Measurements from ENCODE around the gene TEX28.

Gene TEX28

DNA sequence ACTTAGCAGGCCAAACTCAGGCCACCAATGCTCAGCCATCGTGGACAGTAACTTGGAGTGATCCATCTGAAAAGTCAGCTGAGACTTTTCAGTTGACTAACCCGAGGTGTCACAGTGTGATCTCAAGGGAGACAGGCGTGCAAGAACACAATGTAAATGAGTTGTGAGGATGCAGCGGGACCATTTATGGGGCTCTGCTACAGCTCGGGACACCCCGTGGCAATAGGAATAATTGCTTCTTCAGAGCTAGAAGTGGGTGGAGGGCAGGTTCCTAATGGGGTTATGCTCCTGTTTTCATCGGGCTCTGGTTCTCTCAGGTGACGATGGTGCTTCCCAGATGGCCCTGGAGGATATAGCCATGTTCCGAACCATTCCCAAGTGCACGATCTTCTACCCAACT lies 28.0 kb upstream of the TEX28 start:
- no peak for DNase-seq
- no peaks in the 10 kb centered on the region for H3K27me3 Mint-ChIP-seq
- peaks cover 33% of the 10 kb centered on the region in 2 donors for H3K4me1 Mint-ChIP-seq (ENCODE audit: low read depth in 2 of 2)
- no peak for ATAC-seq (replicated peaks)
- no peaks in the 10 kb centered on the region for H3K9me3 Mint-ChIP-seq
- H3K4me3 Mint-ChIP-seq = no peak overlapping the region
- no peak overlapping the region for H3K27ac Mint-ChIP-seq
- no peaks in the 10 kb centered on the region for H3K36me3 Mint-ChIP-seq (ENCODE audit: insufficient read depth)

DNA sequence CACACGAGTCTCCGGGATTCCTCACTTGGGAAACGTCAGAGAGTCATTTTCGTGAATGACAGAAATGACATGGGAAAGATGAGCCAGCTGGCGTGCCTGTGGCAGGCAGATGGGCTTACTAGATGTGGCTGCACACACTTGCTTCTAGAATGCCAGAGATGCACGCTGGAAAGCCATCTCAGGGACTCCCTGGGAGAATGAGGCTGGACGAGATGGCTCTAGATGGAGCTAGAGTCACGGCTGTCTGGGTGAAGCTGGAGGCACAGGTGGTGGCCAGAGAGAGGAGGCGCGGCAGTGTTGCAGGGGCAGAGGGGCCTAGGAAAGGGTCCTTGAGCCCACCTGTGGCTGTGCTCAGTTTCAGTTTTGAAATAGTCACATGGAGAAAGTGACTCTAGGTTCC lies 26.7 kb upstream of the TEX28 start:
- Mint-ChIP-seq H3K4me1 (ENCODE audit: low read depth in 2 of 2) (peaks cover 27% of the 10 kb centered on the region in 2 donors), H3K4me3 (no peak overlapping the region), H3K36me3 (ENCODE audit: insufficient read depth) (peaks cover 5% of the 10 kb centered on the region), H3K9me3 (no peaks in the 10 kb centered on the region), H3K27ac (peak overlapping the region; percentile 46 to 60), H3K27me3 (no peaks in the 10 kb centered on the region)
- ATAC-seq (replicated peaks) (no peak), DNase-seq (no peak)

DNA sequence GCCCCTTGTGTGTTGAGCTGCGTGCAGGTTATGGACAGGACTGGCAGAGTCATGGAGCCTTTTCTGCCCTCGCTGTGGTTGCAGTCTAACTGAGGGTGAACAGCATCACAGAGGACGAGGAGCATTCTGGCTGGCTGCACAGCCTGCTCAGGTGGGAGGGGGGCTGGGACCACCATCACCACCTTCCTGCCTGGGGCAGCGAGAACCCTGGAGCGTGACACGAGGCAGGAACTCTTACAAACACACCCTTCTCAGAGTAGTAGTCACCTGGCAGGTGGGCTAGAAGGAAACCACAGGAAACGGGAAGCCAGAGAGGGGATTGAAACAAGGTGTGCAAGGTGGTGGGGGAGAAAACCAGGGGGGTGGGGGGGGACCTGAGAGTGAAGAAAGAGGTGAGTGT lies 26.2 kb upstream of the TEX28 start:
- H3K27ac Mint-ChIP-seq = peak overlapping the region; percentile 46 to 60

DNA sequence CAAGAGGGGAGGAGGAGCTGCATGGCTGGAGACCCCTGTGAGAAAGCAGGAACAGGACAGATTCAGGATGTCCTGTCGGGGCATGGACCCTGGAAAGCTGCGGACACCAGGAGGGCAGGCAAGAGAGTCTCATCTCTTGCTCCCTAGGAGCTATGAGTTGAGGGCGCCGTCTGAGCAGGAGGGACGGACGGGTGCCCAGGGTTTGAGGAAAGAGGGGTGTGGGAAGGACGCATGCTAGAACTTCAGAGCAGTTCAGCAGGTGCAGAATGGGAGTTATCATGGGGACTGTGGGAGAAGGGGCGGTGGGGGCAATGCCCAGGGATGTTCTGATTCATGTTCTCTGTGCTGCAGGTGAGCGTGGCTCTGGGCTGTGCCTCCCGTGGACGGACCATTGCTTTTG lies 25.5 kb upstream of the TEX28 start:
- ATAC-seq (replicated peaks) (no peak), DNase-seq (no peak)
- Mint-ChIP-seq H3K27ac (no peak overlapping the region), H3K4me1 (ENCODE audit: low read depth in 2 of 2) (peaks cover 19 to 21% of the 10 kb centered on the region in 2 donors), H3K27me3 (no peaks in the 10 kb centered on the region), H3K4me3 (peak overlapping the region in 1 of 2 donors; percentile 41), H3K9me3 (no peaks in the 10 kb centered on the region), H3K36me3 (ENCODE audit: insufficient read depth) (peaks cover 6% of the 10 kb centered on the region)

More for the DNA sequence above, 26.2 kb upstream of the TEX28 start:
- Mint-ChIP-seq H3K27me3 (no peaks in the 10 kb centered on the region), H3K4me3 (peak overlapping the region in 1 of 2 donors; percentile 19), H3K36me3 (ENCODE audit: insufficient read depth) (peaks cover 6% of the 10 kb centered on the region), H3K4me1 (ENCODE audit: low read depth in 2 of 2) (peaks cover 23% of the 10 kb centered on the region in 2 donors), H3K9me3 (no peaks in the 10 kb centered on the region)
- DNase-seq = no peak
- no peak for ATAC-seq (replicated peaks)

DNA sequence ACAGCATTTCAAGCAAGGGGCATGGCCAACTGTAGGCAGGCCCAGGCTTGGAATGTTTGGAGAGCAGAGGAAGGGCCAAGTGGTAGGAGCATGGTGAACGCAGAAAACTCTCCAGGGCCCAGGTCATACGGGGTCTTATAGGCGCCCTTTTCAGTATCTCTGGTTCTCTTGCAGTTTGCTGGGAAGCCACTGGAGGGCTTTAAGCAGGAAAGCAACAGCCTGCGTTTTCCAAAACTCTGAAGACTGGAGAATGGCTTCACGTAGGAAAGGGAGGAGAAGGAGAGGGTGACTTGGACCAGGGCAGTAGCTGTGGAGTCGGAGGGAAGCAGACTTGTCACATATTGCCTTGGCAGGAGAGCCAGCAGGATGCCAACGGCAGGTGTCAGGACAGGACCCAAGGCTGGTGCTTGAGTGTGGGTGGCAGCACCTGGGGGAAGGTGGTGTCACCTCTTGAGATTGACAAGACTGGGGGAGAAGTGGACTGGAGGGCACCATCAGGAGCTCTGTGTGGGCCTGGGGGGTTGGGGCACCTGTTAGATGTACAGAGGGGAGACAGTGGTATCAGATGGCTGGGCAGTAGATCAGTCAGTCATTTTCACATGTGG lies 22.6 kb upstream of the TEX28 start:
- DNase-seq (no peak), ATAC-seq (replicated peaks) (no peak)
- Mint-ChIP-seq H3K27me3 (no peaks in the 10 kb centered on the region), H3K4me3 (no peak overlapping the region), H3K27ac (no peak overlapping the region), H3K4me1 (ENCODE audit: low read depth in 2 of 2) (peaks cover 30 to 32% of the 10 kb centered on the region in 2 donors), H3K36me3 (ENCODE audit: insufficient read depth) (peaks cover 6% of the 10 kb centered on the region), H3K9me3 (no peaks in the 10 kb centered on the region)

DNA sequence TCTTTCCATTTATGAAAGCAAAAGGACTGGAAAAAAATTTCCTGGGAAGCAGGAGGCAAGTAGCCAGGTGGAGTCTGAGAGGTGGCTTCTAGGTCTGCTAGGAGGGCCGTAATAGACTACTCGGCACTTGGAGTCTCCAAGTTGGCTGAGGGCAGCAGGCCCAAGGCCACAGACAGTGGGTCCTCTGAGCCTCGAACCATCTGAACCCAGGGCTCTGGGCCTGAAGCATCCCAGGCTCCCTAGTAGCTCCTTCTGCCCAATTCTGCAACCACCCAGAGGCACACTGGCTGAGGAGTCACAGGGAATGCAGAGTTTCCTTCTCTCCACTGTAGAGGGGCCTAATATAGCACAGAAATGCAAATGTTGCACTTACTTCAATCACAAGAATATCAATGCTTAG lies 20.5 kb upstream of the TEX28 start:
- H3K4me3 Mint-ChIP-seq = no peak overlapping the region
- H3K27me3 Mint-ChIP-seq = no peaks in the 10 kb centered on the region
- peaks cover 11% of the 10 kb centered on the region for H3K36me3 Mint-ChIP-seq (ENCODE audit: insufficient read depth)
- H3K9me3 Mint-ChIP-seq = no peaks in the 10 kb centered on the region
- ATAC-seq (replicated peaks) (no peak), DNase-seq (no peak)
- no peak overlapping the region for H3K27ac Mint-ChIP-seq
- peaks cover 30 to 37% of the 10 kb centered on the region in 2 donors for H3K4me1 Mint-ChIP-seq (ENCODE audit: low read depth in 2 of 2)

DNA sequence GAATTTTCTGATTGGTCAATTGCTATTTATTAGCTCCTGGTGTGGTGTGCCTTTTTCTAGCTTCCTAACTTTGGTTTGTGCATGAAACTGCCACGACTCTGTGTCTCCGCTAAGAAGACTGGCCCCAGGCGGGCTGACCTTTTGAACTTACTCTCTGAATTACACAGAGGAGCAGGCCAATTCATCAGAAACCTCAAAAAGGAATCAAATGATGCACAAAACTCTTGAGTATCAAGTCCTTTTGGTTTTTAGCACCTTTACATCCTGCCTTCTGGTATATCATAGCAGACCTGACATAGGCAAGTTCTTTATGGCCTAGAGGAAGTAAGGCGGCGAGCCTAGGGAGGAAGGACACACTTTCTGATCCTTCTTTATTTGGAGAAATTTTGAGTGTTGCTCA lies 18.2 kb upstream of the TEX28 start:
- H3K4me1 Mint-ChIP-seq (ENCODE audit: low read depth in 2 of 2) = peaks cover 35 to 36% of the 10 kb centered on the region in 2 donors
- DNase-seq (no peak), ATAC-seq (replicated peaks) (peak; percentile 72)
- H3K27ac Mint-ChIP-seq = peak overlapping the region; percentile 92 to 96
- no peaks in the 10 kb centered on the region for H3K27me3 Mint-ChIP-seq
- peaks cover 11% of the 10 kb centered on the region for H3K36me3 Mint-ChIP-seq (ENCODE audit: insufficient read depth)
- H3K4me3 Mint-ChIP-seq = peak overlapping the region; percentile 4 to 28
- no peaks in the 10 kb centered on the region for H3K9me3 Mint-ChIP-seq

DNA sequence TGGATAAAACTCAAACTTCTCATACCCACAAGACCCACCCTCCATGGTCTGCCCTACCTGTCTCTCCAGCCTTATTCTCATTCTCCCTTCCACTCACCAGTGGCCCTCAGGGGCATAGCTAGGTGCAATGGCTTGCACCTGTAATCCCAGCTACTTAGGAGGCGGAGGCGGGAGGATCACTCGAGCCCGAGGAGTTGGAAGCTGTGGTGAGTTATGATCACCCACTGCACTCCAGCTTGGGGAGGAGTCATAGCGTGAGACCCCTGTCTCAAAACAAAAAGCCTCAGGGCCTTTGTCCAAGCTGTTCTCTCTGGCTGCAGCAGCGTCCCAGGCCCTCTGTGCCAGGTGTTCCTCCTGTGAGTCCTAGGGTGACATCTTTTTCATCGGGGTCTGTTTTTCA lies 17.2 kb upstream of the TEX28 start:
- ATAC-seq (replicated peaks) (no peak), DNase-seq (no peak)
- Mint-ChIP-seq H3K9me3 (no peaks in the 10 kb centered on the region), H3K27ac (peak overlapping the region; percentile 92 to 96), H3K4me1 (ENCODE audit: low read depth in 2 of 2) (peaks cover 37 to 39% of the 10 kb centered on the region in 2 donors), H3K36me3 (ENCODE audit: insufficient read depth) (peaks cover 9% of the 10 kb centered on the region), H3K4me3 (peak overlapping the region in 1 of 2 donors; percentile 29), H3K27me3 (no peaks in the 10 kb centered on the region)

DNA sequence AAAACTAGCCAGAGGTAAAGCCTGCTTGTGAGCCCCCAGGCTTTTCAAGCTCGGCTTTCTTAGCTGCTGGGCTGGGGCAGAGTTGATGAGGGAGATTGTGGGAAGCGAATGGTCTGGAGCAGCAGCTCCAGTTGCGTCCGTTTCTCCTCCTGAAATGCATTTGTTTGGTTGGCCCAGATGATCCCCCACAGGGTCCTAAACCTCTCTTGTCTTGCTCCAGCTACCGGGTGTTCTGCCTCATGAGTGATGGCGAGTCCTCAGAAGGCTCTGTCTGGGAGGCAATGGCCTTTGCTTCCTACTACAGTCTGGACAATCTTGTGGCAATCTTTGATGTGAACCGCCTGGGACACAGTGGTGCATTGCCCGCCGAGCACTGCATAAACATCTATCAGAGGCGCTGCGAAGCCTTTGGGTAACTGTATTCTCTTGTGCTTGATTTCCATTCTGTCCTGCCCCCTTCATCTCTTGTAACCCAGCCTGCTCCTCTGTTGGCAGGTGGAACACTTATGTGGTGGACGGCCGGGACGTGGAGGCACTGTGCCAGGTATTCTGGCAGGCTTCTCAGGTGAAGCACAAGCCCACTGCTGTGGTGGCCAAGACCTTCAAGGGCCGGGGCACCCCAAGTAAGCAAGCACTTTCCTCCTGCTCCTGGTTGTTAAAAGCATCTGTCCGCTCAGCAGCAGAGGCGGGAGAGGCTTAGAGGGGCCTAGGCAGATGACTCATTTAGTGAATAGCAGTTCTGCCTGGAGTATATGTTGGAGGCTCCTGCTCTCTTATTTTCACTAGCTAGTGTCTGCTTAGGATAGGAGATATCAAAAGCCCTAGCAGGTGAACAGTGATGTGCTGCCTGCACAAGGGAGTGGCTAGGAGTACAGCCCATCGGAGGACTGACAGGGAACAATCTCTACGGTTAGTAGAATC lies 16.0 kb upstream of the TEX28 start:
- DNase-seq = no peak
- peaks cover 5% of the 10 kb centered on the region for H3K36me3 Mint-ChIP-seq (ENCODE audit: insufficient read depth)
- no peak for ATAC-seq (replicated peaks)
- peak overlapping the region in 1 of 2 donors; percentile 86 for H3K27ac Mint-ChIP-seq
- H3K4me1 Mint-ChIP-seq (ENCODE audit: low read depth in 2 of 2) = peaks cover 36 to 38% of the 10 kb centered on the region in 2 donors
- H3K4me3 Mint-ChIP-seq = peak overlapping the region in 1 of 2 donors; percentile 30
- no peaks in the 10 kb centered on the region for H3K27me3 Mint-ChIP-seq
- no peaks in the 10 kb centered on the region for H3K9me3 Mint-ChIP-seq

DNA sequence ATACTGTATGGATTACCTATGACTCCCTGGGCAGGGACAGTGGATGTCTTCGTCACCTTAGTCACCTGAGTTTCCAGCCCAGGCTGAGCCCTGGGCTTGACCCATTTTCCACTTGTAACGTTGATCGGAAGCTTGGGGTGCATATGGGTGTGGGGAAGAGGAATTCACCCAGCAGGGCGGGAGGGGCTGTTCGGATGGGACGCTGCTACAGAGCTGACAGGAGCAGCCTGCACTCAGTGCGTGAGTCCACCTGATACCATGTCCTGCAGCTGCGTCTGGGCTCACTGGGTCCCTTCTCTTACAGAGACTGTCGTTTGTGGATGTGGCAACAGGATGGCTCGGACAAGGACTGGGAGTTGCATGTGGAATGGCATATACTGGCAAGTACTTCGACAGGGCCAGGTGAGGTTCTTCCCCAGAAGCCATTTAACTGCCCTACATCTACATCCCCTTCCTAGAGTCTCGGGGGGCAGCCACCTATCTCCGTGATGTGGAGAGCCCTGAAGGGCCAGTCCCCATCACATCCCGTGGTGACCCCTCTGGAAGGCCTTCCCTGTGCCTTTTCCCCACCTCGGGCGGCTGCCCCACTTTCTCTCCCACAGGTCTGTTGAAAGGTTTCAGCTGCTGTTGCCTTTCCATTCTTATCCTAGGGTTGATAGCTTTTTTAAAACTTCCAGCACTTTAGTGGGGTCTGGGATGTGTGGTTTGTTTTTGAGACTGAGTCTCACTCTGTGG lies 14.3 kb upstream of the TEX28 start:
- H3K27me3 Mint-ChIP-seq = no peaks in the 10 kb centered on the region
- no peak for DNase-seq
- peaks cover 38 to 40% of the 10 kb centered on the region in 2 donors for H3K4me1 Mint-ChIP-seq (ENCODE audit: low read depth in 2 of 2)
- no peak for ATAC-seq (replicated peaks)
- no peaks in the 10 kb centered on the region for H3K9me3 Mint-ChIP-seq
- peak overlapping the region in 1 of 2 donors; percentile 93 for H3K27ac Mint-ChIP-seq
- peak overlapping the region in 1 of 2 donors; percentile 58 for H3K4me3 Mint-ChIP-seq
- peaks cover 5% of the 10 kb centered on the region for H3K36me3 Mint-ChIP-seq (ENCODE audit: insufficient read depth)

DNA sequence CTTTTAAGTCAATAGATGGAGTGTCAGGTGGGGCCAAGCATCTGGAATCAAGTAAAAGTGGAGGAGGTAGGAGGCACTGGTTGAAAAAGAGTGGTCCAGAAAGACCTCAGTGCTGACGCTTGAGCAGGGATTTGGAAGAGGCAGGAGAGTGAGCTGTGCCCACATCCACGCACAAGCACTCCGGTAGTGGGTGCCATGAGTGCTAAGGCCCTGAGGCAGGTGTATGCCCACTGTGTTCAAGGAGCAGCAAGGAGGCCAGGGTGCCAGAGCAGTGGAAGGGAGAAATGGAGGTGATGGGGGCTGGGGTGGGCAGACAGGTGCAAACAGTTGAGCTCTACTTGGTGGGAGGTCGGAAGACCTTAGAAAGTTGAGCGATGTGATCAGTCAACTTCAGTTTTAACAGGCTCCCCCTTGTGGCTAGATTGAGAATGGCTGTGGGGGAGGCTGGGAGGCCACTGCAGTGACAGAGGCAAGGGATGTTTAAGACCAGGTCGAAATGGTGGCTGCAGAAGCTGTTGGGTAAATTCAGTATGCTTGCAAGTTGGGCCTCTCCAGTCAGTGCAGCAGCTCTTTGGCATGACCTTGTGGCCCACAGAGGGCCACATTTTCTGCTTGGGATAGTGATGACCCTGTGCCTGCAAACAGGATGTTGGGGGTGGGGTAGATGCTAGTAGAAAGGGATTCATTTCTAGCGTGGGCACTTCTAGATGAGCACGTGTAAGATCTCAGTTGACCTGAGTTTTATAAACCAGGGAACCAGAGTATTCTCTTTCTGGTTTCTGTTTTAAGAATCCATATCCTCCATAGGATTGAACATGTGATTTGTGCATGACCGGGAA lies 13.4 kb upstream of the TEX28 start:
- ATAC-seq (replicated peaks) (peak; percentile 77), DNase-seq (peak; percentile 74 to 79 (median 76))
- Mint-ChIP-seq H3K4me3 (peak overlapping the region; percentile 58 to 65), H3K9me3 (no peaks in the 10 kb centered on the region), H3K4me1 (ENCODE audit: low read depth in 2 of 2) (peaks cover 33 to 40% of the 10 kb centered on the region in 2 donors), H3K27me3 (no peaks in the 10 kb centered on the region), H3K27ac (peak overlapping the region; percentile 79 to 93), H3K36me3 (ENCODE audit: insufficient read depth) (peaks cover 5% of the 10 kb centered on the region)

DNA sequence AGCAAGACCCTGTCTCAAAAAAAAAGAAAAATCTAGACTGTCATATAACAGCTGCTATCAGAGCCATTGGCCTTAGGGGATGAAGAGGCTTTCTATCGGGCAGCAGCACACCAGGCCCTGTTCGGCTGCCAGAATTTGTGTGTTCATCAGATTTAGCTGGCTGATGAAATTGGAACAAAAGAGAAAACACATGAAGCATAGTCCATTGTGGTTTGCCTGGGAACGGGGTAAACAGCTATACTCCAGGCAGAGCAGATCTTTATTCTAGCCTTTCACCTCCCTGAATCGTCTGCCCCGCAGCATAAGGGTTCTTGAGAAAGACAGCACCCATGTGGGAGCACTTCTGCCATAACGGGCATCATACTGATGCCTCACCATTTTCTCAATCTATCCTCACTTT lies 12.3 kb upstream of the TEX28 start:
- Mint-ChIP-seq H3K4me1 (ENCODE audit: low read depth in 2 of 2) (peaks cover 24 to 33% of the 10 kb centered on the region in 2 donors), H3K36me3 (ENCODE audit: insufficient read depth) (peaks cover 5% of the 10 kb centered on the region), H3K9me3 (no peaks in the 10 kb centered on the region), H3K27me3 (no peaks in the 10 kb centered on the region), H3K27ac (peak overlapping the region in 1 of 2 donors; percentile 93), H3K4me3 (no peak overlapping the region)
- ATAC-seq (replicated peaks) (no peak), DNase-seq (no peak)

Measured in effector memory CD8-positive, alpha-beta T cell (primary cell).